ENCODE results near the gene CD99L2.
"Not testable (repeated sequence)": the region's sequence is repeated elsewhere in the genome, so short reads cannot be mapped to it uniquely, and the experiment has no call there.

DNA sequence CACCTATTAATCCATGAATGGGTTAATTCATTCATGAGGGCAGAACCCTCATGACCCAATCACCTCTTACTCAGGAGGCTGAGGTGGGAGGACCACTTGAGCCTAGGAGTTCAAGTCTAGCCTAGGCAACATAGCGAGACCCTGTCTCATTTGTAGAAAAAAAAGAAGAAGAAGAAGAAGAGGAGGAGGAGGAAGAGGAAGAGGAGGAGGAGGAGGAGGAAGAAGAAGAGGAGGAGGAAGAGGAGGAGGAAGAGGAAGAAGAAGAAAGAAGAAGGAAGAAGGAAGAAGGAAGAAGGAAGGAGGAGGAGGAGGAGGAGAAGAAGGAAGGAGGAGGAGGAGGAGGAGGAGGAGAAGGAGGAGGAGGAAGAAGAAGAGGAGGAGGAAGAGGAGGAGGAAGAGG is 74.6 kb downstream of the CD99L2 start:
- not testable (repeated sequence) for TF ChIP-seq POLR2A (IDR thresholded peaks at IDR 0.05)
- TF ChIP-seq, protein P1, sequence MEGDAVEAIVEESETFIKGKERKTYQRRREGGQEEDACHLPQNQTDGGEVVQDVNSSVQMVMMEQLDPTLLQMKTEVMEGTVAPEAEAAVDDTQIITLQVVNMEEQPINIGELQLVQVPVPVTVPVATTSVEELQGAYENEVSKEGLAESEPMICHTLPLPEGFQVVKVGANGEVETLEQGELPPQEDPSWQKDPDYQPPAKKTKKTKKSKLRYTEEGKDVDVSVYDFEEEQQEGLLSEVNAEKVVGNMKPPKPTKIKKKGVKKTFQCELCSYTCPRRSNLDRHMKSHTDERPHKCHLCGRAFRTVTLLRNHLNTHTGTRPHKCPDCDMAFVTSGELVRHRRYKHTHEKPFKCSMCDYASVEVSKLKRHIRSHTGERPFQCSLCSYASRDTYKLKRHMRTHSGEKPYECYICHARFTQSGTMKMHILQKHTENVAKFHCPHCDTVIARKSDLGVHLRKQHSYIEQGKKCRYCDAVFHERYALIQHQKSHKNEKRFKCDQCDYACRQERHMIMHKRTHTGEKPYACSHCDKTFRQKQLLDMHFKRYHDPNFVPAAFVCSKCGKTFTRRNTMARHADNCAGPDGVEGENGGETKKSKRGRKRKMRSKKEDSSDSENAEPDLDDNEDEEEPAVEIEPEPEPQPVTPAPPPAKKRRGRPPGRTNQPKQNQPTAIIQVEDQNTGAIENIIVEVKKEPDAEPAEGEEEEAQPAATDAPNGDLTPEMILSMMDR (IDR thresholded peaks at IDR 0.05) = not testable (repeated sequence)
